CD4-positive, CD25-positive, alpha-beta regulatory T cell (primary cell): ENCODE measurements around the gene DYNC1H1. TPM values are rescaled to one million over a fixed set of nuclear protein-coding genes. Genes with fewer than 3 reads are reported as not detected.

ENCODE experiments used
- ATAC-seq, 2 donors: fragments of 150-1000 bp; cut with Tn5 transposase; one replicate each; pipeline ENCODE4 v1.10.0; 2021; ENCODE audit warnings: low read depth in 2 of 2, moderate number of reproducible peaks in 2 of 2, moderate library complexity in 1 of 2
- DNase-seq, 3 donors: peaks; one replicate each; pipeline versions ENCODE4 v3.0.0 to v3.0.0-alpha.2; 2012 to 2022; ENCODE audit warnings: mixed read lengths in 1 of 3
- H3K27ac ChIP-seq: one replicate; pipeline ENCODE4 v1.7.0; 2013; ENCODE audit warnings: mild to moderate bottlenecking, low read length; ENCODE audit not compliant: insufficient read depth, poor library complexity, severe bottlenecking
- H3K27me3 ChIP-seq: one replicate; pipeline ENCODE4 v1.7.0; 2013; ENCODE audit warnings: low read length; ENCODE audit not compliant: control insufficient read depth, insufficient read depth
- H3K36me3 ChIP-seq: one replicate; pipeline ENCODE4 v1.7.0; 2013; ENCODE audit warnings: mild to moderate bottlenecking, low read length, moderate library complexity; ENCODE audit not compliant: control insufficient read depth, insufficient read depth
- H3K4me1 ChIP-seq: 2 replicates; pipeline ENCODE4 v1.7.0; 2013; ENCODE audit warnings: mild to moderate bottlenecking, low read length; ENCODE audit not compliant: insufficient read depth, control insufficient read depth, poor library complexity, severe bottlenecking
- H3K4me3 ChIP-seq: one replicate; pipeline ENCODE4 v1.7.0; 2013; ENCODE audit warnings: low read depth, mild to moderate bottlenecking, low read length, moderate library complexity
- H3K9me3 ChIP-seq, 2 experiments: 1 replicate in 1 of 2; 2 replicates in 1 of 2; pipeline ENCODE4 v1.7.0; 2013; ENCODE audit warnings: low read length in 2 of 2, mild to moderate bottlenecking in 1 of 2, moderate library complexity in 1 of 2; ENCODE audit not compliant: control insufficient read depth in 2 of 2
- H3K27ac Mint-ChIP-seq, 3 donors: one replicate each; pipeline ENCODE4 v1.8.0; 2020 to 2022; ENCODE audit warnings: mild to moderate bottlenecking in 3 of 3, mixed read lengths in 3 of 3, moderate library complexity in 2 of 3
- H3K27me3 Mint-ChIP-seq: one replicate; pipeline ENCODE4 v1.8.0; 2022; ENCODE audit warnings: mild to moderate bottlenecking, mixed read lengths
- H3K36me3 Mint-ChIP-seq: one replicate; pipeline ENCODE4 v1.8.0; 2020; ENCODE audit warnings: mixed read lengths
- H3K4me1 Mint-ChIP-seq, 4 donors: one replicate each; pipeline ENCODE4 v1.8.0; 2020 to 2022; ENCODE audit warnings: mixed read lengths in 4 of 4, mild to moderate bottlenecking in 1 of 4
- H3K4me3 Mint-ChIP-seq, 4 donors: one replicate each; pipeline ENCODE4 v1.8.0; 2020 to 2022; ENCODE audit warnings: mild to moderate bottlenecking in 4 of 4, mixed read lengths in 4 of 4, moderate library complexity in 3 of 4
- H3K9me3 Mint-ChIP-seq, 7 donors: one replicate each; pipeline ENCODE4 v1.8.0; 2020 to 2022; ENCODE audit warnings: mixed read lengths in 7 of 7, mild to moderate bottlenecking in 3 of 7, moderate library complexity in 2 of 7
- polyA plus RNA-seq, 4 donors: library from polyadenylated mRNA; unstranded; fragments of 300-500 nt; fragmentation: Illumina TruSeq; gene quantifications; one replicate each; pipeline ENCODE4 v1.2.3, GENCODE V29; 2021
- total RNA-seq: library from RNA; stranded (reverse); gene quantifications from one replicate; pipeline ENCODE4 v1.2.3, GENCODE V29; 2022

Gene DYNC1H1
- total and polyA plus RNA-seq, 5 donors from 2014 or later = 23.6 to 314 (median 34.7) TPM

GRCh38 chr14:102094101-102094500 lies 129.7 kb downstream of the DYNC1H1 start:
- DNase-seq = no peak
- peaks cover 5 to 25% (median 12%) of the 10 kb centered on the region in 4 donors for H3K4me1 Mint-ChIP-seq

GRCh38 chr14:102095231-102095870 lies 131.0 kb downstream of the DYNC1H1 start:
- no peak for ATAC-seq
- Histone ChIP-seq H3K27ac (no peak overlapping the region), H3K36me3 (no peaks in the 10 kb centered on the region), H3K4me3 (no peak overlapping the region), H3K27me3 (no peaks in the 10 kb centered on the region), H3K4me1 (no peaks in the 10 kb centered on the region), H3K9me3 (no peaks in the 10 kb centered on the region)
- Mint-ChIP-seq H3K36me3 (no peaks in the 10 kb centered on the region), H3K4me3 (peak overlapping the region in 1 of 4 donors; percentile 27), H3K9me3 (no peaks in the 10 kb centered on the region), H3K27ac (peak overlapping the region in 1 of 3 donors; percentile 89), H3K4me1 (peaks cover 4 to 16% (median 5%) of the 10 kb centered on the region in 4 donors), H3K27me3 (no peaks in the 10 kb centered on the region)
- DNase-seq = no peak

More at GRCh38 chr14:102094101-102094500, 129.7 kb downstream of the DYNC1H1 start:
- H3K36me3 ChIP-seq = no peaks in the 10 kb centered on the region
- Mint-ChIP-seq H3K4me3 (peak overlapping the region in 1 of 4 donors; percentile 86), H3K27me3 (no peaks in the 10 kb centered on the region), H3K9me3 (peaks cover 0 to 2% (median 0%) of the 10 kb centered on the region in 7 donors), H3K27ac (no peak overlapping the region), H3K36me3 (no peaks in the 10 kb centered on the region)
- no peaks in the 10 kb centered on the region for H3K27me3 ChIP-seq
- H3K4me3 ChIP-seq = no peak overlapping the region
- H3K27ac ChIP-seq = no peak overlapping the region
- no peak for ATAC-seq
- H3K4me1 ChIP-seq = no peaks in the 10 kb centered on the region
- no peaks in the 10 kb centered on the region for H3K9me3 ChIP-seq

- Histone ChIP-seq H3K4me1 (no peaks in the 10 kb centered on the region), H3K4me3 (no peak overlapping the region), H3K9me3 (no peaks in the 10 kb centered on the region), H3K27ac (no peak overlapping the region), H3K36me3 (no peaks in the 10 kb centered on the region), H3K27me3 (no peaks in the 10 kb centered on the region)
- no peak for DNase-seq
- Mint-ChIP-seq H3K27ac (peak overlapping the region in 1 of 3 donors; percentile 89), H3K4me3 (no peak overlapping the region), H3K27me3 (no peaks in the 10 kb centered on the region), H3K4me1 (peaks cover 3 to 10% (median 4%) of the 10 kb centered on the region in 4 donors), H3K9me3 (no peaks in the 10 kb centered on the region), H3K36me3 (no peaks in the 10 kb centered on the region)
- peak in 1 of 2 donors; percentile 24 for ATAC-seq
These were observed 131.6 kb downstream of the DYNC1H1 start for GRCh38 chr14:102095871-102096568.

- no peaks in the 10 kb centered on the region for H3K36me3 ChIP-seq
- Mint-ChIP-seq H3K9me3 (no peaks in the 10 kb centered on the region), H3K27ac (peak overlapping the region in 1 of 3 donors; percentile 48), H3K4me1 (peaks cover 3 to 8% (median 4%) of the 10 kb centered on the region in 4 donors), H3K27me3 (no peaks in the 10 kb centered on the region), H3K4me3 (no peak overlapping the region), H3K36me3 (no peaks in the 10 kb centered on the region)
- DNase-seq (peak; percentile 55 to 57 (median 56)), ATAC-seq (peak; percentile 40 to 52)
- no peaks in the 10 kb centered on the region for H3K4me1 ChIP-seq
- no peak overlapping the region for H3K4me3 ChIP-seq
- no peak overlapping the region for H3K27ac ChIP-seq
- H3K27me3 ChIP-seq = no peaks in the 10 kb centered on the region
- H3K9me3 ChIP-seq = no peaks in the 10 kb centered on the region
These were observed 132.3 kb downstream of the DYNC1H1 start for GRCh38 chr14:102096569-102097188.

- no peak for ATAC-seq
- Mint-ChIP-seq H3K4me1 (peaks cover 3 to 8% (median 4%) of the 10 kb centered on the region in 4 donors), H3K27me3 (no peaks in the 10 kb centered on the region)
These were observed 133.2 kb downstream of the DYNC1H1 start for GRCh38 chr14:102097441-102098135.

GRCh38 chr14:102103062-102103695 lies 138.8 kb downstream of the DYNC1H1 start:
- Mint-ChIP-seq H3K4me1 (no peaks in the 10 kb centered on the region), H3K27me3 (no peaks in the 10 kb centered on the region), H3K27ac (no peak overlapping the region), H3K36me3 (no peaks in the 10 kb centered on the region), H3K9me3 (no peaks in the 10 kb centered on the region), H3K4me3 (no peak overlapping the region)
- H3K27ac ChIP-seq = no peak overlapping the region
- H3K4me1 ChIP-seq = no peaks in the 10 kb centered on the region
- H3K36me3 ChIP-seq = no peaks in the 10 kb centered on the region
- H3K9me3 ChIP-seq = no peaks in the 10 kb centered on the region
- H3K4me3 ChIP-seq = no peak overlapping the region
- DNase-seq (no peak), ATAC-seq (peak in 1 of 2 donors; percentile 37)
- no peaks in the 10 kb centered on the region for H3K27me3 ChIP-seq

More at GRCh38 chr14:102097441-102098135, 133.2 kb downstream of the DYNC1H1 start:
- H3K9me3 Mint-ChIP-seq = no peaks in the 10 kb centered on the region
- H3K27ac ChIP-seq = no peak overlapping the region
- H3K9me3 ChIP-seq = no peaks in the 10 kb centered on the region
- H3K4me3 Mint-ChIP-seq = no peak overlapping the region
- no peaks in the 10 kb centered on the region for H3K36me3 ChIP-seq
- H3K4me1 ChIP-seq = no peaks in the 10 kb centered on the region
- H3K27me3 ChIP-seq = no peaks in the 10 kb centered on the region
- no peak overlapping the region for H3K4me3 ChIP-seq
- H3K27ac Mint-ChIP-seq = no peak overlapping the region
- no peak for DNase-seq
- no peaks in the 10 kb centered on the region for H3K36me3 Mint-ChIP-seq

- peaks cover 4% of the 10 kb centered on the region for H3K27me3 Mint-ChIP-seq
- H3K9me3 ChIP-seq = no peaks in the 10 kb centered on the region
- no peaks in the 10 kb centered on the region for H3K4me1 ChIP-seq
- H3K36me3 ChIP-seq = no peaks in the 10 kb centered on the region
- H3K27ac ChIP-seq = no peak overlapping the region
- ATAC-seq = no peak
- H3K4me1 Mint-ChIP-seq = no peaks in the 10 kb centered on the region
- H3K4me3 ChIP-seq = no peak overlapping the region
- H3K27me3 ChIP-seq = no peaks in the 10 kb centered on the region
- peaks cover 0 to 5% (median 0%) of the 10 kb centered on the region in 7 donors for H3K9me3 Mint-ChIP-seq
- H3K4me3 Mint-ChIP-seq = no peak overlapping the region
- DNase-seq = no peak
- H3K27ac Mint-ChIP-seq = no peak overlapping the region
- H3K36me3 Mint-ChIP-seq = no peaks in the 10 kb centered on the region
These were observed 141.0 kb downstream of the DYNC1H1 start for GRCh38 chr14:102105369-102105768.
